Nephron progenitor cell (in vitro differentiated cells): ENCODE data around the gene SLC2A6.

ENCODE experiments used
- DNase-seq: peaks from one replicate; pipeline ENCODE4 v3.0.0; 2021
- H3K27ac Mint-ChIP-seq: 2 replicates; pipeline ENCODE4 v1.8.0; 2021; ENCODE audit warnings: mild to moderate bottlenecking, moderate library complexity, mixed read lengths
- H3K27me3 Mint-ChIP-seq: 2 replicates; pipeline ENCODE4 v1.8.0; 2021; ENCODE audit warnings: mild to moderate bottlenecking, low read depth, mixed read lengths; ENCODE audit not compliant: poor library complexity
- H3K36me3 Mint-ChIP-seq: 2 replicates; pipeline ENCODE4 v1.8.0; 2021; ENCODE audit warnings: low read depth, mixed read lengths
- H3K4me1 Mint-ChIP-seq: 2 replicates; pipeline ENCODE4 v1.8.0; 2021; ENCODE audit warnings: mixed read lengths
- H3K4me3 Mint-ChIP-seq: 2 replicates; pipeline ENCODE4 v1.8.0; 2021; ENCODE audit warnings: mild to moderate bottlenecking, moderate library complexity, mixed read lengths
- H3K9me3 Mint-ChIP-seq: 2 replicates; pipeline ENCODE4 v1.8.0; 2021; ENCODE audit warnings: mild to moderate bottlenecking, moderate library complexity, mixed read lengths
- CTCF ChIP-seq: fragments of 200-600 bp; sonication (generic); IDR thresholded peaks from 2 replicates; pipeline ENCODE4 v1.5.0; 2021; ENCODE audit warnings: antibody characterized with exemption

The SLC2A6 gene

DNA sequence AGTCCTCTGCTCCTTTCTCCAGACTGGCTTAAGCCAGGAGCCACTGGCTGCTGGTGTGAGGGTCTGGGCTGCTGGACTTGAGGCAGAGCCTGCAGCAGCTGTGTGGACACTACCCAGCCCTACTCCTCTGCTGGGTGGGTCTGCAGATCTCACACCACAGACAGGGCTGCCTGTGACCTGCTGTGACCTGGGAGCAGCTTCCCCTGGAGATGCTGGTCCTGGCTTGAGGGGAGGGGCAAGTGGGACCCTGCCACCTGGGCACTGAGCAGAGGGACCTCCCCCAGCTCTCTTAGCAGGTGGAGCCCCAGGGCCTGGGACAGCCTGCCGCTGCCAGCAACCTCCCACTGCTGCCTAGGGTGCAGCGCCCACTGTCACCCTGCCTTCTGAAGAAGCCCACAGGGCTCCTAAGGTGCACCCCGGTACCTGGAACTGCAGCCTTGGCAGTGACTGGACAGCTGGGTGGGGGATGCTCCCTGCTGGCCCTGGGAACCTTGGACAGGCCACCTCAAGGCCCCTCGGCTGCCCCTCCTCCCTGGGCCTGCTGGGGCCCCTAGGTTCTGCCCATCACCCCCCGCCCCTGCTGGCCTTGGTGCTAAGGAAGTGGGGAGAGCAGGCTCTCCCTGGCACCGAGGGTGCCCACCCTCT lies 10.0 kb downstream of the SLC2A6 start:
- Mint-ChIP-seq H3K27me3 (no peaks in the 10 kb centered on the region), H3K4me1 (peaks cover 4% of the 10 kb centered on the region), H3K27ac (no peak overlapping the region), H3K9me3 (no peaks in the 10 kb centered on the region), H3K36me3 (peaks cover 4% of the 10 kb centered on the region), H3K4me3 (no peak overlapping the region)
- TF ChIP-seq CTCF, result no peak
- no peak for DNase-seq

DNA sequence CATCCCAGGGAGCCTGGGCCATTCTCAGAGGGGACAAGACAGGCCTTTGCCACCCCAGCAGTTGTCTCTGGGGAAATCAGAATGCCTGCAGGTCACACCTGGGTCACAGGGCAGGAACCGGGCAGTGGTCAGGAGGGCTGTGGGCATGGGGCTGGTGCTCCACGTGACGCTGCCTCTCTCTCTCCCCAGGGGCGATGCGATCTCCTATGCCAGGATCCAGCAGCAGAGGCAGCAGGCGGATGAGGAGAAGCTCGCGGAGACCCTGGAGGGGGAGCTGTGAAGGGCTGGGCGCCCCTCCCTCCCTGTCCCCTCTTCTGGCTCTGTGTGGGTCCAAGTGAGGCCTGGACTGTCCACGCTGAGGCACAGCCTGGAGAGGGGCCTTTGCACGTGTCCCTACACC lies 10.5 kb downstream of the SLC2A6 start:
- no peak for DNase-seq
- peaks cover 4% of the 10 kb centered on the region for H3K36me3 Mint-ChIP-seq
- H3K9me3 Mint-ChIP-seq, result no peaks in the 10 kb centered on the region
- no peak overlapping the region for H3K27ac Mint-ChIP-seq
- H3K27me3 Mint-ChIP-seq, result no peaks in the 10 kb centered on the region
- H3K4me3 Mint-ChIP-seq, result no peak overlapping the region
- peaks cover 10% of the 10 kb centered on the region for H3K4me1 Mint-ChIP-seq
- TF ChIP-seq CTCF, result no peak

- Mint-ChIP-seq H3K9me3 (no peaks in the 10 kb centered on the region), H3K4me1 (peaks cover 22% of the 10 kb centered on the region), H3K4me3 (no peak overlapping the region), H3K27me3 (peaks cover 3% of the 10 kb centered on the region), H3K36me3 (peaks cover 4% of the 10 kb centered on the region), H3K27ac (no peak overlapping the region)
- DNase-seq, result peak; percentile 38
- no peak for TF ChIP-seq CTCF
Measured at GRCh38 chr9:133467101-133467500, 11.8 kb downstream of the SLC2A6 start.

- Mint-ChIP-seq H3K9me3 (no peaks in the 10 kb centered on the region), H3K27me3 (peaks cover 3% of the 10 kb centered on the region), H3K27ac (no peak overlapping the region), H3K4me1 (peaks cover 34% of the 10 kb centered on the region), H3K36me3 (peaks cover 4% of the 10 kb centered on the region), H3K4me3 (no peak overlapping the region)
- no peak for DNase-seq
- TF ChIP-seq CTCF, result no peak
Measured at GRCh38 chr9:133465984-133466383, 12.9 kb downstream of the SLC2A6 start.

DNA sequence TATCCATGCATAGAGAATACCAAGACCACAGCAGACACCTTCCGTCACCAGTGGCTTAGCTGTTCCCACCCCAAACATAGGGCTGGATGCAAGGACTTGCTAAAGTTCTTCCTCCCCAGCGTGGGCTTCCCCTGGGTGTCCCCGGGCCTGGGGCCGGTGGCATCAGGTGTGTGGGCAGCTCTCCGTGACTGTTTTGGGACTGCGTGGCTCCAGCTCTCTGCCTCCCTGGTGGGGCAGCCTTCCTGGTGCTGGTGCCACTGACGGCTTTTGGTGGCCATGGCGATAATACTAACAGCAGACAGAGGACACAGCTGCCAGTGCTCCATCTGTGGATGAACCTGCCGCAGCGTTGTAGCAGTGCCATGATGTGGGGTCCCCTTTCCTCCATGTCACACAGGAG lies 14.3 kb downstream of the SLC2A6 start:
- no peaks in the 10 kb centered on the region for H3K9me3 Mint-ChIP-seq

More for the DNA sequence above, 14.3 kb downstream of the SLC2A6 start:
- no peak for DNase-seq
- H3K27me3 Mint-ChIP-seq, result peaks cover 3% of the 10 kb centered on the region
- H3K36me3 Mint-ChIP-seq, result peaks cover 4% of the 10 kb centered on the region
- no peak overlapping the region for H3K4me3 Mint-ChIP-seq
- TF ChIP-seq CTCF, result no peak
- H3K4me1 Mint-ChIP-seq, result peaks cover 40% of the 10 kb centered on the region
- no peak overlapping the region for H3K27ac Mint-ChIP-seq
